HL-60 (cell line): ENCODE measurements around the gene FLACC1.

Experiments
- CTCF ChIP-seq: IDR thresholded peaks from one replicate; pipeline ENCODE4 v1.5.1; 2011; ENCODE audit warnings: low read length, control low read depth, inconsistent platforms; ENCODE audit not compliant: insufficient read depth
- POLR2AphosphoS5 ChIP-seq: IDR thresholded peaks from 2 replicates; pipeline ENCODE4 v1.6.1; 2012; ENCODE audit warnings: low read depth

DNA sequence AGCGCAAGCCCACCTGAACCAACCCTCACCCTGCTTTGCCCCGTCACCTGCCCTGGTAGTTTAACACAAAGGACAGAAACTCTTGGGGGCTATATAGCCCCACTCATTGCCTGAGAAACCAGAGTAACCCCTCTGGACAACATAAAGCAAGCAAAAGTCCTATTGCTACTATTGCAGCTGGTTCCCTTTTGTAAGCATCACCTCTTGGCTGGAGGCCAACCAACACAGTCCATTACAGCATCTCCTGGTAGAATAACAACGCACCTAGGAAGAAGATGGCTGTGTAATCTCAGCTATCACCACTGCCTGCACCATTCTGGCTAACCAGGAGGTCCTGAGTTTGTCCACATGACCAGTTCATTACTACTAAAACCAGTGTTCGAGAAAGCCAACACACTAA lies 36.4 kb downstream of the FLACC1 start:
- TF ChIP-seq CTCF = no peak
- TF ChIP-seq POLR2AphosphoS5 = no peak
